ENCODE data around the gene TOP2B.

Gene TOP2B

GRCh38 chr3:25588441-25589103 lies 76.1 kb downstream of the TOP2B start:
- H3K27ac ChIP-seq (ENCODE audit: low read depth, low read length), result no peak overlapping the region
- H3K36me3 ChIP-seq (ENCODE audit: insufficient read depth, low read length), result no peaks in the 10 kb centered on the region
- WGBS, result 93% methylated on average over 7 of the region's 8 CpGs
- H3K9me3 ChIP-seq (ENCODE audit: insufficient read depth, low read depth, low read length), result no peaks in the 10 kb centered on the region
- no peak overlapping the region for H3K4me3 ChIP-seq (ENCODE audit: low read length)
- H3K27me3 ChIP-seq (ENCODE audit: insufficient read depth, low read length), result no peaks in the 10 kb centered on the region
- H3K9ac ChIP-seq (ENCODE audit: low read depth, low read length), result no peak overlapping the region
- H3K4me1 ChIP-seq (ENCODE audit: insufficient read depth, low read length), result 0 out of 2 replicates have a peak, but pooled peaks cover 3% of the 10 kb centered on the region

DNA sequence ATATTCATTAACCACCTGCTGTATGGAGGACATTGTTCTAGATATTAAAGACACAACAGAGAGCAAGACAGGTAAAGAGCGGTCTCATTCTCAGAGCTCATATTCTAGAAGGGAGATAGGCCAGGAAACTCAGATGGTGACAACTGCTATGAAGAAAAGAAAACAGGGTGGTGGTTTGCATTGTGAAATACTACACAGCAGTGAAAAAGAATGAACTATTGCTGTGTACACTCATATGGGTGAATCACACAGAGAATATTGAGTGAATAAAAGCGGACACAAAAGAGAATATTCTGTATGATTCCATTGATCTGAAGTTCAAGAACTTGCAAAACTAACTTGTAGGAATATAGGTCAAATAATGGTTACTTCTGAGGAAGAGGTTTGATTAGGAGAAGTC lies 76.7 kb downstream of the TOP2B start:
- H3K27ac ChIP-seq (ENCODE audit: low read depth, low read length), result no peak overlapping the region
- 95% methylated on average over 2 of the region's 2 CpGs for WGBS
- no peaks in the 10 kb centered on the region for H3K9me3 ChIP-seq (ENCODE audit: insufficient read depth, low read depth, low read length)

DNA sequence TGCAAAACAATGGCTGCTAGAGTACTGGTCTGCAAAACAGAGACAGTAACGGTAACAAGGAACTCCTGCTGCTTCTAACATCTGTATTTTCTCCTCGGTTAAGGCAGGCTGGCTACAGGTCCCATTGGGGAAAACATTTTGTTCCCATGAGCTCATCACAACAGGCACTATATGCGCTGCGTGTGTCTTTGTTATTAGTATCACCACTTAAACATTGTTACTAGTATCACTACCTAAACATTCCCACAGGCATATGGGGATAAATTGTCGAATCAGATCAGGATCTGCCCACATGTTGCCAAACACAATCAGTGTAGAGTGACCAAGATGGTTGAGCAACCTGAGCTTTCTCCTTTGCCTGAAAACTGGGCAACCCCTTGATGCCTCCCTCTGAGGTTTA lies 77.2 kb downstream of the TOP2B start:
- Histone ChIP-seq H3K27me3 (ENCODE audit: insufficient read depth, low read length) (no peaks in the 10 kb centered on the region), H3K27ac (ENCODE audit: low read depth, low read length) (no peak overlapping the region), H3K4me3 (ENCODE audit: low read length) (no peak overlapping the region), H3K9ac (ENCODE audit: low read depth, low read length) (no peak overlapping the region), H3K36me3 (ENCODE audit: insufficient read depth, low read length) (no peaks in the 10 kb centered on the region), H3K9me3 (ENCODE audit: insufficient read depth, low read depth, low read length) (no peaks in the 10 kb centered on the region), H3K4me1 (ENCODE audit: insufficient read depth, low read length) (no peaks in the 10 kb centered on the region)
- 88% methylated on average over 5 of the region's 5 CpGs for WGBS

More for the DNA sequence above, 76.7 kb downstream of the TOP2B start:
- H3K4me1 ChIP-seq (ENCODE audit: insufficient read depth, low read length), result 0 out of 2 replicates have a peak, but pooled peaks cover 3% of the 10 kb centered on the region
- no peaks in the 10 kb centered on the region for H3K27me3 ChIP-seq (ENCODE audit: insufficient read depth, low read length)
- H3K9ac ChIP-seq (ENCODE audit: low read depth, low read length), result no peak overlapping the region
- H3K4me3 ChIP-seq (ENCODE audit: low read length), result no peak overlapping the region
- H3K36me3 ChIP-seq (ENCODE audit: insufficient read depth, low read length), result no peaks in the 10 kb centered on the region

DNA sequence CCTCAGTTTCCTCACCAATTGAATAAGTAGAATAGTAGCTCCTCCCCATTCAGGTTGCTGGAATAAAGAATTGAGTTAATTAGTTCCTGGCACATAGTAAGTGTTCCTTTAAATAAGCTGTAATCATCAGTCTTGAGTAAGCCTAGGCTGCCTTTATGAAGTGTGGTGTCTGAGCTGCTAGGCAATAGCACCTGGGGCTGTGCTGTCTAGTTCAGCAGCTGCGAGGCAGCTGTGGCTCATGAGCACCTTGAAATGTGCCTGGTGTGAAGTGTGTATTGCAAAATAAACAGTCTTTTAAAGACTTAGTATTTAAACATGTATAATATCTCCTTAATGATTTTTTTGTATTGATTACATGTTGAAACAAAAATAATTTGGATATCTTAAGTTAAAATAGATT lies 77.6 kb downstream of the TOP2B start:
- Histone ChIP-seq H3K9me3 (ENCODE audit: insufficient read depth, low read depth, low read length) (no peaks in the 10 kb centered on the region), H3K4me3 (ENCODE audit: low read length) (no peak overlapping the region), H3K36me3 (ENCODE audit: insufficient read depth, low read length) (no peaks in the 10 kb centered on the region), H3K9ac (ENCODE audit: low read depth, low read length) (no peak overlapping the region), H3K27ac (ENCODE audit: low read depth, low read length) (no peak overlapping the region), H3K4me1 (ENCODE audit: insufficient read depth, low read length) (no peaks in the 10 kb centered on the region), H3K27me3 (ENCODE audit: insufficient read depth, low read length) (no peaks in the 10 kb centered on the region)
- 100% methylated on average over 1 of the region's 1 CpG for WGBS

DNA sequence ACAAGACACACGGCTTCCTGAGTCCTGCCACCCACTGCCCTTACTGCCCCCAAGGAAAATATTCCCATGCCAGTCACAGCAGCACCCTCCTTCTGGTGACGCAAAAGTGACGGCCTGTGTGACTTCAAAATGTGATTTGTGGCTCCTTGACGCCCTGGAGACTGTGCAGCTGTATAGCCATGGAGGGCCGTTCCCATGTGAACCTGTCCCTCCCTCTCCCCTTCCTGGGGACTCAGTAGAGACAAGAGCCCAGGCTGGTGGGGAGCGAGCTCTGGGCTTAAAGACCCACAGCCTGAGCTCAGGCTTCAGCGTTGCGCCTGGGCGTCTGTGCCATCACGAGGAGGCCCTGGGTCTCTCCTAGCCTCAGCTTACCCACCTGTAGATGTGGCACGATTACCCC lies 78.2 kb downstream of the TOP2B start:
- Histone ChIP-seq H3K27me3 (ENCODE audit: insufficient read depth, low read length) (no peaks in the 10 kb centered on the region), H3K9me3 (ENCODE audit: insufficient read depth, low read depth, low read length) (no peaks in the 10 kb centered on the region), H3K4me3 (ENCODE audit: low read length) (no peak overlapping the region), H3K9ac (ENCODE audit: low read depth, low read length) (no peak overlapping the region), H3K36me3 (ENCODE audit: insufficient read depth, low read length) (no peaks in the 10 kb centered on the region), H3K4me1 (ENCODE audit: insufficient read depth, low read length) (no peaks in the 10 kb centered on the region), H3K27ac (ENCODE audit: low read depth, low read length) (no peak overlapping the region)
- 95% methylated on average over 11 of the region's 11 CpGs for WGBS

DNA sequence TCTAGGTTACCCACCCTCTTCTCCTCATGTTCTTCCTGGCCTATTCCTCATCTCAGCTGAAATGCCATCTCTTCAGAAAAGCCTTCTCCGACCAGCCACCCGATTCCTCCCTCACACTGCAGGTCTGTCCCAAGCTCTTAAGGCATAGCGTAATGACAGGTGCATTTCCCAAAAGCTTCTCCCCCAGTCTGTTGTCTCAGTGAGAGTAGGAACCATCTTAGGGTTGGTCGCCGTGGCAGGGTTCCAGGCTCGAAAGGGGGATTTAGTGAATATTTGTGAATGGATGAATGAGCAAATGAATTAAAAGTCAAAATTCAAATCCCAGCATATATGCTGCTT lies 78.6 kb downstream of the TOP2B start:
- no peak overlapping the region for H3K4me3 ChIP-seq (ENCODE audit: low read length)
- H3K36me3 ChIP-seq (ENCODE audit: insufficient read depth, low read length), result no peaks in the 10 kb centered on the region
- H3K27me3 ChIP-seq (ENCODE audit: insufficient read depth, low read length), result no peaks in the 10 kb centered on the region
- H3K9me3 ChIP-seq (ENCODE audit: insufficient read depth, low read depth, low read length), result no peaks in the 10 kb centered on the region
- 94% methylated on average over 6 of the region's 6 CpGs for WGBS
- no peak overlapping the region for H3K27ac ChIP-seq (ENCODE audit: low read depth, low read length)
- H3K4me1 ChIP-seq (ENCODE audit: insufficient read depth, low read length), result no peaks in the 10 kb centered on the region
- H3K9ac ChIP-seq (ENCODE audit: low read depth, low read length), result no peak overlapping the region

- no peaks in the 10 kb centered on the region for H3K9me3 ChIP-seq (ENCODE audit: insufficient read depth, low read depth, low read length)
- H3K27ac ChIP-seq (ENCODE audit: low read depth, low read length), result no peak overlapping the region
- H3K4me1 ChIP-seq (ENCODE audit: insufficient read depth, low read length), result no peaks in the 10 kb centered on the region
- no peak overlapping the region for H3K9ac ChIP-seq (ENCODE audit: low read depth, low read length)
- H3K4me3 ChIP-seq (ENCODE audit: low read length), result no peak overlapping the region
- H3K27me3 ChIP-seq (ENCODE audit: insufficient read depth, low read length), result no peaks in the 10 kb centered on the region
- H3K36me3 ChIP-seq (ENCODE audit: insufficient read depth, low read length), result no peaks in the 10 kb centered on the region
- 94% methylated on average over 14 of the region's 14 CpGs for whole genome bisulfite sequencing
These were observed 79.1 kb downstream of the TOP2B start for GRCh38 chr3:25585361-25586166.

DNA sequence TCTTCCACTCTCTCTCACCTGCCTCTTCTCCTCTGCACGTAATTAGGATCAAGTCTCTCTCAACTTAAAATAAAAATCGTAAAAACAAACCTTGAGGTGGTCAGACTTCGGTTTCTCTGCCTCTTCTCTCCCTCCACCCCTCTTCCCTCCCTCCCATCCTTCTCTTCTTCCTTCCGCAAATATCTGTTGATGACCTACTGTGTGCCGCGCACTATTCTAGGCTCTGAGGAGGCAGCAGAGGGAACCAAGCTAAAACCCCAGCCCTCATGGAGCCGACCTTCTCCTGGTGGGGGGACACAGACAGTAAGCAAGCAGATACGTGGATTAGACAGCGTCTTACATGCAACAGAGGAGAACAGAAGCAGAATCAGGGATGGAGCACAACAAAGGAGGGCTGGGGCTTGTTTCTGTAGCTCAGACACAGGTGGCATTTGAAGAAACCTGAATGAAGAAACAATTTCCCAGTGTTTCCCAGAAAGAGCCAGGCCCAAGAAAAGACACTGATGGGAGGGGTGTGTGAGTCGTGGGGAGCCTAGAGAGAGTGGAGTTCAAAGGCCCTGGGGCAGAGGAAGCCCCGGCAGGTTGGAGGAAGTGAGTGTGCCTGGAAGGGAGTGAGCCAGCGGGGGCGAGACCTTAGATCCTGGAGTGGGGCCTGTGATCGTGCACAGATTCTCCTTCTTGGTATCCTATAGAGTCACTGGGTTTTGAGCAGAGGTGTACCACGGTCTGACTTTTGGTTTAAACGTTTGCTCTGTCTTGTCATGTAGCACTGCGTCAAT lies 80.5 kb downstream of the TOP2B start:
- Histone ChIP-seq H3K27me3 (ENCODE audit: insufficient read depth, low read length) (no peaks in the 10 kb centered on the region), H3K9me3 (ENCODE audit: insufficient read depth, low read depth, low read length) (no peaks in the 10 kb centered on the region), H3K9ac (ENCODE audit: low read depth, low read length) (no peak overlapping the region), H3K4me3 (ENCODE audit: low read length) (no peak overlapping the region), H3K4me1 (ENCODE audit: insufficient read depth, low read length) (no peaks in the 10 kb centered on the region), H3K27ac (ENCODE audit: low read depth, low read length) (no peak overlapping the region), H3K36me3 (ENCODE audit: insufficient read depth, low read length) (no peaks in the 10 kb centered on the region)
- WGBS, result 93% methylated on average over 17 of the region's 17 CpGs

GRCh38 chr3:25583343-25583742 lies 81.4 kb downstream of the TOP2B start:
- Histone ChIP-seq H3K36me3 (ENCODE audit: insufficient read depth, low read length) (no peaks in the 10 kb centered on the region), H3K27me3 (ENCODE audit: insufficient read depth, low read length) (no peaks in the 10 kb centered on the region), H3K9me3 (ENCODE audit: insufficient read depth, low read depth, low read length) (no peaks in the 10 kb centered on the region), H3K4me1 (ENCODE audit: insufficient read depth, low read length) (no peaks in the 10 kb centered on the region), H3K27ac (ENCODE audit: low read depth, low read length) (no peak overlapping the region), H3K9ac (ENCODE audit: low read depth, low read length) (no peak overlapping the region), H3K4me3 (ENCODE audit: low read length) (no peak overlapping the region)
- WGBS, result 95% methylated on average over 10 of the region's 10 CpGs

GRCh38 chr3:25582242-25582641 lies 82.5 kb downstream of the TOP2B start:
- H3K27ac ChIP-seq (ENCODE audit: low read depth, low read length), result no peak overlapping the region

GRCh38 chr3:25581823-25582222 lies 82.9 kb downstream of the TOP2B start:
- no peak overlapping the region for H3K9ac ChIP-seq (ENCODE audit: low read depth, low read length)
- no peaks in the 10 kb centered on the region for H3K36me3 ChIP-seq (ENCODE audit: insufficient read depth, low read length)
- no peaks in the 10 kb centered on the region for H3K9me3 ChIP-seq (ENCODE audit: insufficient read depth, low read depth, low read length)
- H3K27ac ChIP-seq (ENCODE audit: low read depth, low read length), result no peak overlapping the region
- no peak overlapping the region for H3K4me3 ChIP-seq (ENCODE audit: low read length)
- no peaks in the 10 kb centered on the region for H3K27me3 ChIP-seq (ENCODE audit: insufficient read depth, low read length)
- WGBS, result 92% methylated on average over 3 of the region's 3 CpGs
- no peaks in the 10 kb centered on the region for H3K4me1 ChIP-seq (ENCODE audit: insufficient read depth, low read length)

More at GRCh38 chr3:25582242-25582641, 82.5 kb downstream of the TOP2B start:
- WGBS, result 81% methylated on average over 2 of the region's 2 CpGs
- no peaks in the 10 kb centered on the region for H3K27me3 ChIP-seq (ENCODE audit: insufficient read depth, low read length)
- H3K4me3 ChIP-seq (ENCODE audit: low read length), result no peak overlapping the region
- no peaks in the 10 kb centered on the region for H3K36me3 ChIP-seq (ENCODE audit: insufficient read depth, low read length)
- H3K4me1 ChIP-seq (ENCODE audit: insufficient read depth, low read length), result no peaks in the 10 kb centered on the region
- no peak overlapping the region for H3K9ac ChIP-seq (ENCODE audit: low read depth, low read length)
- H3K9me3 ChIP-seq (ENCODE audit: insufficient read depth, low read depth, low read length), result no peaks in the 10 kb centered on the region
